Natural killer cell treated with Interleukin-12 subunit alpha and Interleukin-12 subunit beta and Interleukin-15 and Interleukin-18, amount 100 ng/mL, for 72 hours (primary cell): Measurements from ENCODE around the gene SPTSSA. TPM values are rescaled to one million over a fixed set of nuclear protein-coding genes. Genes with fewer than 3 reads are reported as not detected.
"Not testable (repeated sequence)": the region's sequence is repeated elsewhere in the genome, so short reads cannot be mapped to it uniquely, and the experiment has no call there.

Source experiments
- ATAC-seq, 2 donors: fragments of 150-1000 bp; cut with Tn5 transposase in 1 of 2; sonication (Bioruptor Pico), chemical (Tn5 transposase) in 1 of 2; 2 replicates each; pipeline ENCODE4 v1.10.0; 2021
- DNase-seq: peaks from one replicate; pipeline ENCODE4 v3.0.0; 2022; ENCODE audit warnings: low spot score
- H3K27ac Mint-ChIP-seq, 2 donors: 1 replicate in 1 of 2; 2 replicates in 1 of 2; pipeline ENCODE4 v1.8.0; 2022; ENCODE audit warnings: mixed read lengths in 2 of 2, mild to moderate bottlenecking in 1 of 2, moderate library complexity in 1 of 2
- H3K27me3 Mint-ChIP-seq, 2 donors: 1 replicate in 1 of 2; 2 replicates in 1 of 2; pipeline ENCODE4 v1.8.0; 2022; ENCODE audit warnings: mixed read lengths in 2 of 2
- H3K36me3 Mint-ChIP-seq: one replicate; pipeline ENCODE4 v1.8.0; 2022; ENCODE audit warnings: mixed read lengths
- H3K4me1 Mint-ChIP-seq, 2 donors: 1 replicate in 1 of 2; 2 replicates in 1 of 2; pipeline ENCODE4 v1.8.0; 2022; ENCODE audit warnings: low read depth in 2 of 2, mixed read lengths in 2 of 2, mild to moderate bottlenecking in 1 of 2
- H3K4me3 Mint-ChIP-seq: one replicate; pipeline ENCODE4 v1.8.0; 2022; ENCODE audit warnings: mixed read lengths
- H3K9me3 Mint-ChIP-seq: 2 replicates; pipeline ENCODE4 v1.8.0; 2022; ENCODE audit warnings: mixed read lengths
- total RNA-seq, 2 donors: library from RNA; stranded (reverse); gene quantifications; one replicate each; pipeline ENCODE4 v1.2.3, GENCODE V29; 2022

Gene SPTSSA
- total RNA-seq, 2 donors from 2014 or later, result 7.7 to 8.9 TPM

DNA sequence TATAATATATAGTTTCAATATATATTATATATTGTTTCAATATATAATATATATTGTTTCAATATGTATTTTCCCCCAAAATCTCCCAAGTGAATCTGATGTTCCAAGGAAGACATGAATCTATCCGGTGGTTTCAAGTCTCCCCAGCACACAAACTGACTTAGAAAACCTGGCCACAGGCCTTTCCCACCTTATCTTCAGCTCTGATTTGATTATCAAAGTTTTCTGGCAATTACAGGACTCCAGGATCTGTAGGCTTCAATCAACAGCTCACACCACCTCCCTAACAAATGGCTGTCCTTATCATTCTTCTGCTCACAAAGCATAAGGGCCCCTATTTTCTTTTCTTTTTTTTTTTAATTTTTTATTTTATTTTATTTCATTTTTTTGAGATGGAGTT is 22.7 kb upstream of the SPTSSA start:
- H3K4me1 Mint-ChIP-seq, result no peaks in the 10 kb centered on the region
- H3K36me3 Mint-ChIP-seq, result no peaks in the 10 kb centered on the region
- H3K27ac Mint-ChIP-seq, result no peak overlapping the region
- DNase-seq (no peak), ATAC-seq (no peak)
- no peaks in the 10 kb centered on the region for H3K27me3 Mint-ChIP-seq
- no peak overlapping the region for H3K4me3 Mint-ChIP-seq
- no peaks in the 10 kb centered on the region for H3K9me3 Mint-ChIP-seq

DNA sequence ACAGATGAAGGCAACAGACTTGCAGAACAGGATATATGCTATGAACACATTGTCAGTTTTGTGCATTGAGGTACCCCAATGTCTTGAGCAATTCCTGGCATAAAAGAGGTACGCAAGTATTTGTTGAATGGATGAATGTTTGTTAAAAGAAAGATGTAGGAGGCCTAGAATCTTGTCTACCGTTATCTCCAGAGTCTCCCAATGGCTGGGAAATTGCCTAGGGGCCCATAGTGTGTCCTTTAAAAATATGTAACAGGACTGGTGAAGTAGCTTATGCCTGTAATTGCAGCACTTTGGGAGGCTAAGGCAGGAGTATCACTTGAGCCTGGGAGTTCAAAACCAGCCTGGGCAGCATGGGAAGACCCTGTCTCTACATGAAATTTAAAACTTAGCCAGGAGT is 20.4 kb upstream of the SPTSSA start:
- Mint-ChIP-seq H3K9me3 (no peaks in the 10 kb centered on the region), H3K4me3 (no peak overlapping the region), H3K4me1 (no peaks in the 10 kb centered on the region), H3K27ac (no peak overlapping the region), H3K27me3 (no peaks in the 10 kb centered on the region), H3K36me3 (no peaks in the 10 kb centered on the region)
- ATAC-seq (no peak), DNase-seq (no peak)

DNA sequence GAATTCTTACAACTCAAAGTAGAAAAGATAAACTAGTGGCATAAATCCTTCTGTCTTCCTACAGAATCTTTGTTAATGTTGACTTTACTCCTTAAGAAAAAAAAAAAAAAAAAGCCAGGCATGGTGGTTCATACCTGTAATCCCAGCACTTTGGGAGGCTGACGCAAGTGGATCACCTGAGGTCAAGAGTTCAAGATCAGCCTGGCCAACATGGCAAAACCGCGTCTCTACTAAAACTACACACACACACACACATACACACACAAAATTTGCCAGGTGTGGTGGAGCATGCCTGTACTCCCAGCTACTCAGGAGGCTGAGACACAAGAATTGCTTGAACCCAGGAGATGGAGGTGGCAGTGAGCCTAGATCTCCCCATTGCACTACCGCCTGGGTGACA is 17.7 kb upstream of the SPTSSA start:
- Mint-ChIP-seq H3K4me3 (no peak overlapping the region), H3K9me3 (no peaks in the 10 kb centered on the region), H3K27ac (no peak overlapping the region), H3K36me3 (no peaks in the 10 kb centered on the region), H3K27me3 (peaks cover 0 to 6% of the 10 kb centered on the region in 2 donors), H3K4me1 (no peaks in the 10 kb centered on the region)
- ATAC-seq, result no peak
- no peak for DNase-seq

DNA sequence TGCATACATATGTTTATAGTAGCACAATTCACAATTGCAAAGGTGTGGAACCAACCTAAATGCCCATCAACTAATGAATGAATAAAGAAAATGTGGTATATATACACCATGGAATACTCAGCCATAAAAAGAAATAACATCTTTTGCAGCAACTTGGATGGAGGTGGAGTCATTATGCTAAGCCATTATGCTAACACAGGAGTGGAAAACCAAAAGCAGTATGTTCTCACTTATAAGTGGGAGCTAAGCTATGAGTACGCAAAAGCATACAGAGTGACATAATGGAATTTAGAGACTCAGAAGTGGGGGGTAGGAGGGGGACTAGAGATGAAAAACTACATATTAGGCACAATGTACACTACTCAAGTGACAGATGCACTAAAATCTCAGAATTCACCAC is 16.2 kb upstream of the SPTSSA start:
- Mint-ChIP-seq H3K27ac (no peak overlapping the region), H3K27me3 (peaks cover 6 to 10% of the 10 kb centered on the region in 2 donors)
- no peak for ATAC-seq

DNA sequence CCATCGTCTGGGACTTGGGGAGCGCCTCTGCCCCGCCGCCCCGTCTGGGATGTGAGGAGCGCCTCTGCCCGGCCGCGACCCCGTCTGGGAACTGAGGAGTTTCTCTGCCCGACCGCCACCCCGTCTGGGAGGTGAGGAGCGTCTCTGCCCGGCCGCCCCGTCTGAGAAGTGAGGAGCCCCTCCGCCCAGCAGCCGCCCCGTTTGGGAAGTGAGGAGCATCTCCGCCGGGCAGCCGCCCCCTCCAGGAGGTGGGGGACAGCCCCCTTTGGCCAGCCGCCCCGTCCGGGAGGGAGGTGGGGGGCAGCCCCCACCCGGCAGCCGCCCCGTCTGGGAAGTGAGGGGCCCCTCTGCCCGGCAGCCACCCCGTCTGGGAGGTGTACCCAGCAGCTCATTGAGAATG is 14.0 kb upstream of the SPTSSA start:
- H3K36me3 Mint-ChIP-seq, DNase-seq, H3K9me3 Mint-ChIP-seq, ATAC-seq, H3K4me1 Mint-ChIP-seq, H3K27ac Mint-ChIP-seq, H3K4me3 Mint-ChIP-seq: not testable (repeated sequence)
- H3K27me3 Mint-ChIP-seq, result peaks cover 6 to 13% of the 10 kb centered on the region in 2 donors

More for the DNA sequence above, 16.2 kb upstream of the SPTSSA start:
- H3K4me1 Mint-ChIP-seq, result no peaks in the 10 kb centered on the region
- no peaks in the 10 kb centered on the region for H3K36me3 Mint-ChIP-seq
- H3K9me3 Mint-ChIP-seq, result no peaks in the 10 kb centered on the region
- no peak overlapping the region for H3K4me3 Mint-ChIP-seq
- DNase-seq, result no peak

DNA sequence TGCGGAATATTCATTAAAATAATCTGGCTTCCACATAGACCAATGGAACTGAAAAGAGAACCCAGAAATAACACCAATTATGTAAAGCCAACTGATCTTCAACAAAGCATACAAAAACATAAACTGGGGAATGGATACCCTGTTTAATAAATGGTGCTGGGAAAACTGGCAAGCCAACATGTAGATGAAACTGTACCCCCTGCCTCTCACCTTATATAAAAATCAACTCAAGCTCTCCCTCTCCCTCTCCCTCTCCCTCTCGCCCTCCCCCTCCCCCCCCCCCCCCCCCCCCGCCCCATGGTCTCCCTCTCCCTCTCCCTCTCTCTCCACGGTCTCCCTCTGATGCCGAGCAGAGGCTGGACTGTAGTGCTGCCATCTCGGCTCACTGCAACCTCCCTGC is 13.1 kb upstream of the SPTSSA start:
- no peaks in the 10 kb centered on the region for H3K36me3 Mint-ChIP-seq
- no peak overlapping the region for H3K4me3 Mint-ChIP-seq
- no peaks in the 10 kb centered on the region for H3K9me3 Mint-ChIP-seq
- DNase-seq (no peak), ATAC-seq (no peak)
- no peaks in the 10 kb centered on the region for H3K4me1 Mint-ChIP-seq
- no peak overlapping the region for H3K27ac Mint-ChIP-seq
- H3K27me3 Mint-ChIP-seq, result peaks cover 6 to 13% of the 10 kb centered on the region in 2 donors

DNA sequence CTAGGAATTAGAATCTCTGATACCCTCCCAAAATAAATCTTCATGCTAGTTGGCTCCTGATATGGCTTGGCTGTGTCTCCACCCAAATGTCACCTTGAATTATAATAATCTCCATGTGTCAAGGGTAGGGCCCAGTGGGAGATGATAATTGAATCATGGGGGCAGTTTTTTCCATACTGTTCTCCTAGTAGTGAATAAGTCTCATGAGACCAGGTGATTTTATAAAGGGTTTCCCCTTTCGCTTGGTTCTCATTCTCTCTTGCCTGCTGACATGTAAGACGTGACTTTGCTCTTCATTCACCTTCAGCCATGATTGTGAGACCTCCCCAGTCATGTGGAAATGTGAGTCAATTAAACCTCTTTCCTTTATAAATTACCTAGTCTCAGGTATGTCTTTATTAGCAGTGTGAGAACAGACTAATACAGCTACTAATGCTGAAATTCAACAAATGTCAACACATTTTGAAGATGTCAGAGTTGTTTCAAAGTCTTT is 12.2 kb upstream of the SPTSSA start:
- H3K4me1 Mint-ChIP-seq, result no peaks in the 10 kb centered on the region
- H3K4me3 Mint-ChIP-seq, result no peak overlapping the region
- H3K36me3 Mint-ChIP-seq, result no peaks in the 10 kb centered on the region

DNA sequence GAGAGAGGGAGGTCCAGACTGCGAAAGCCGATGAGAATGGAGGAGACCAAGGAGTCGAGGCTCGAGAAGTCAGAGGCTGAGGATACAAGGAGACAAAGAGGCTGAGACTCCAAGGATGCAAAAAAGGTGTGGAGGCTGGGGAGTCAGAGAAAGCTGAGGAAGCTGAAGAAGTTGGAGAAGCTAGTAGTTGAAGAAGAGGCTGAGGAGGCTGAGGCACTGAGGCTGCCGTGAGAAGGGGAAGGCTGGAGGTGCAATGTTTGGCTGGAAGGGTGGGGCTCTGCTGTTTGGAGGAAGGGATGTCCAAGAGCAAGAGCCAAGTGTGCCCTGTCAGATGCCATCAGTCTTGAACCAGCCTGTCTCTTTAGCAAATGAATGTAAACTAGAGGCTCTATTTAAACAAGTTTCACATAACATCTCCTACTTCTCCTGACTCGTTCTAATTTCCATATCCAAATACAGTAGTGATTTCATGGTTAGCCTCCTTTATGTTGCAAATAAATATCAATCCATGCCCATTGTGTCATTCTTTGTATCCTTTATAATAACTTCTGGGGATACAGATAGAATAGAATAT is 10.8 kb upstream of the SPTSSA start:
- Mint-ChIP-seq H3K4me3 (no peak overlapping the region), H3K4me1 (no peaks in the 10 kb centered on the region), H3K27ac (no peak overlapping the region), H3K36me3 (no peaks in the 10 kb centered on the region), H3K27me3 (peaks cover 6 to 17% of the 10 kb centered on the region in 2 donors), H3K9me3 (no peaks in the 10 kb centered on the region)
- DNase-seq, result no peak
- ATAC-seq, result no peak

More for the DNA sequence above, 12.2 kb upstream of the SPTSSA start:
- ATAC-seq (no peak), DNase-seq (no peak)
- H3K9me3 Mint-ChIP-seq, result no peaks in the 10 kb centered on the region
- H3K27me3 Mint-ChIP-seq, result peaks cover 6 to 13% of the 10 kb centered on the region in 2 donors
- no peak overlapping the region for H3K27ac Mint-ChIP-seq

DNA sequence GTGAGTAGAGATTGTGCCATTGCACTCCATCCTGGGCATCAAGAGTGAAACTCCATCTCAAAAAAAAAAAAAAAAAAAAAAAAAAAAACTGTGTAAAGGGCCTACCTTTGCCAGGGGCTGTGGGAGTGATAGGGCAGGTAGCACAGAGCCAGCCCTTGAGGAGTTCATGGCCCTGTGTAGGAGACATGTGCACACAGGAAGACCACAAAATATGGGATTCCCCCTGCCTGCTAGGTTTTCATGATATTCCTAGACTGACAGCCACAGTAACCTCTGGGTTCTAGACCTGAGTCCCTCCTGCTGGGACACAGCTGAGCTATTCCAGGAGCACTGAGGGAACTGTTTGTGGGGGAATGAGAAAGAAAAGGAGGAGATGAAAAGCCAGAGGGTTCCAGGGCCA is 8.3 kb upstream of the SPTSSA start:
- DNase-seq (no peak), ATAC-seq (no peak)
- Mint-ChIP-seq H3K4me1 (no peaks in the 10 kb centered on the region), H3K27ac (no peak overlapping the region), H3K4me3 (no peak overlapping the region), H3K9me3 (no peaks in the 10 kb centered on the region), H3K36me3 (no peaks in the 10 kb centered on the region), H3K27me3 (peaks cover 6 to 11% of the 10 kb centered on the region in 2 donors)

DNA sequence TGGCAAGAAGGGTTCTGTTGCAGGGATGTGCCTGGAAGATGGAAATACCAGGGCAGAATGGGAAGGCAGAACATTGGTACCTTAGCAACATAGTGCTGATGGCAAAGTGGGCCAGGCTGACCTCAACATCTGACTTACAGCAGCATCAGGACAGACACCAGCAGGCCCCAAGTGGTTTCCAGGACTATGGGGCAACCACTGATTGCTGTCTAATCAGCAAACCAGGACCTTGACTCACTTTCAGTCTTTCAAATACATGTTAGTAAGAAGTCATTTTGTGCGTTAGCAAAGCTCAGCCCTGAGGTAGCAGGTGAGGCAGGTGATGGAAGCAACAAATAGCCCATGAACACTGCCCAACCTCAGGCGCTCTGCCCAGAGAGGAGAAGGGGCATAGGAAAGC is 4.7 kb upstream of the SPTSSA start:
- Mint-ChIP-seq H3K27ac (no peak overlapping the region), H3K4me1 (peaks cover 5% of the 10 kb centered on the region in 2 donors), H3K27me3 (peaks cover 0 to 5% of the 10 kb centered on the region in 2 donors), H3K9me3 (no peaks in the 10 kb centered on the region), H3K4me3 (no peak overlapping the region), H3K36me3 (no peaks in the 10 kb centered on the region)
- DNase-seq (no peak), ATAC-seq (no peak)

DNA sequence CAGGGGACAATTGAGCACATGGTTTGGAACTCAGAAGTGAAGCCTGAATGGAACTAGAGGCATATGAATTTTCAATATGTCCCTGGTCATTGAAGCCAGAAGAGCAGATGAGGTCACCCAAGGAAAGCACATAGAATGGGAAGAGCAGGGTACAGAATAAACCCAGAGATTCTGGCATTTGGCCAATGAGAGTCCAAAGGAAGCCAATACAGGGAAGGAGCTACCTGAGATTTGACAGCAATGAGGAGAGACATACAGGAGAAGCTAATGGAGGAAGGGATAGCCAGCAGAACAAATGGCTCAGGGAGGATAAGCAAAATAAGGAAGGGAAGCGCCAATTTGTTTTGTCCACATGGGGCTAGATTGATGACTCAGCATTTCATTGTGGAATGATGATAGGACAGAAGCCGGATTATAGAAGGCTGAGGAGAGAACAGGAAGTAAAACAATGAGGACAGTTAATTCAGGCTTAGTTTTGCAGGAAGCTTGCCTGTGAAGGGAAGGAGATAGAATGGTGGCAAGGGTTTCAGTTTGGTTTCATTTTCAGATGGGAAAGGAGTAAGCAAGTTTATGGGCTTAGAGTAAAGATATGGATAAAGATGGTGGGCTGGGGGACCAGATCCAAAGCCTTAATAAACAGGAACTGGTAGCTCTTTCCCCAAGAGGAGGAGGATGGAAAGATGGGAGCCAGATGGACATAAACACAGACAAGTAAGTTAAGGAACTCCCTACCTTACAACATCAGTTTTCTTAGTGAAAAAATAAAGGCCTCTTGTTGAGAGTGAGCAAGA is 3.2 kb upstream of the SPTSSA start:
- DNase-seq (no peak), ATAC-seq (no peak)
- Mint-ChIP-seq H3K27me3 (peaks cover 0 to 5% of the 10 kb centered on the region in 2 donors), H3K36me3 (peaks cover 4% of the 10 kb centered on the region), H3K9me3 (no peaks in the 10 kb centered on the region), H3K4me3 (no peak overlapping the region), H3K27ac (no peak overlapping the region), H3K4me1 (peaks cover 16 to 18% of the 10 kb centered on the region in 2 donors)

DNA sequence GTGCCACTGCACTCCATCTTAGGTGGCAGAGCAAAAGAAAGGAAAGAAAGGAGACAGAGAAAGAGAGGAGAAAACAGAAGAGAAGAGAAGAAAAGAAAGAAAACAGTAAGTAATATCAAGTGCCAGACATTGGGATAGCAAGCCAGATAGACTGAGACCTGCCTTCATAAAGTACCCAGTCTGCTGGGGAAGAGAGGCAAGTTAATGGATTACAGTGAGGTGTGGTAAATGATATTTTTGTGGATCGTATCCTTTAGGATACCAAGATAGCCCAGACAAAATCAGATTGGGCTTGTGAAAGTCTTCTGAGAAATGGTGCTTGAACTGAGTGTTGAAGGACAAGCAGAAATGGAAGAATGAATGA is 1.5 kb upstream of the SPTSSA start:
- Mint-ChIP-seq H3K36me3 (peaks cover 4% of the 10 kb centered on the region), H3K9me3 (no peaks in the 10 kb centered on the region), H3K27ac (no peak overlapping the region), H3K4me3 (no peak overlapping the region), H3K4me1 (peaks cover 16 to 20% of the 10 kb centered on the region in 2 donors), H3K27me3 (peaks cover 0 to 5% of the 10 kb centered on the region in 2 donors)
- ATAC-seq (no peak), DNase-seq (no peak)

DNA sequence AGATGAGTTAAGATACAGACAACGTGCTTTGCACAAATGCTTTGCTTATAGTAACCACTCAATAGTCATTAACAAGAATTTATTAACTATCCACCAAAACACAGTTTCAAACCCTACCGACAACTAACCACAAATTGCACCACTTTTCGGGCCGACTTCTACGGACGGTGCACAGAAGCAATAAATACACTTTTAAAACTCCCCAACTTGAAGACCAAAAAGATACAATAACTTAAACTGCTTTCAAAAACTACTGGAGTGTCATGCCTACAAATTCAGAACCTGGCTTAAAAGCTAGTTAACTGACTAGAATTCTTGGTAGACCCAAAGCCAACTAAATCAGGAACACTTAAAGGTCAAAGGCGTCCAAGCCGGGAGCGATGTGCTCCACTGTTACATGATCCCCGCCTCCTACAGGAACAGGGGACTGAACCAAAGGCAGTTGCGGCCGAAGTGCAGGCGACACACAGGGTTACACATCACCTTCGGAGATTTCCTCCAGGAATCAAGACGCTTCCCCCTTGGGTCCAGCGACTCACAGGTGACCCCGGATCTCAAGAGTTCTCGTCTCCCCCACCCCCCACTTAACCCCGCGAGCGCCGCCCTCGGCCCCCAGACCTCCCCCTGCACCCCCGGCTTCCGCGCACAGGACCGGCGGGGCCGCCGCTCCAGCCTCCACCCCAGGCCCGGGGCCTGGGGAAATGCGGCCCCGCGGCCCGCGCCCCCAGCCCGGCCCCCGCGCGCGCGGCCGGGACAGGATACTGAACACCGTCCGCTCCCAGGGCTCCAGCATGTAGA is 507 bp downstream of the SPTSSA start:
- ATAC-seq (peak; percentile 0 to 1), DNase-seq (no peak)
- Mint-ChIP-seq H3K4me3 (peak overlapping the region; percentile 98), H3K27me3 (no peaks in the 10 kb centered on the region), H3K27ac (peak overlapping the region; percentile 84), H3K4me1 (peaks cover 16 to 20% of the 10 kb centered on the region in 2 donors), H3K9me3 (no peaks in the 10 kb centered on the region), H3K36me3 (peaks cover 4% of the 10 kb centered on the region)

DNA sequence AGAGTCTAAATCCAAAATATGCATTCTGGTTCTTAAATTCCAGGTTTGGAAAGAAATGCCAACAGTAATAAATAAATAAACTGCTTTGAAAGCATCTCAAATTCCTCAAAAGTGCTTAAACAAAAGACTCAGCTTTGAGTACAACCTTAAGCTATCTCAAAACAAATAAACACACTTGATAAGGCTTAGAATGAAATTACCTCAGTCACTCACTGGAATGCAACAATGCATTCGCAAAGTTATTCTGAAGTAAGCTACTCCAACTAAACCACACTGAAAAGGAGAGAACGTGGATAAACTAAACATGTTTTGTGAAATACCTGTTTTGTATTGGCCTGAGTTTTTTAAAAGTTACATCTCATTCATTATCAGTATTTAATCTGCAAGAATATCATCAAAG is 1.2 kb downstream of the SPTSSA start:
- H3K4me3 Mint-ChIP-seq, result peak overlapping the region; percentile 98
- no peak for DNase-seq
- H3K27me3 Mint-ChIP-seq, result no peaks in the 10 kb centered on the region
- ATAC-seq, result no peak
- H3K4me1 Mint-ChIP-seq, result peaks cover 16 to 20% of the 10 kb centered on the region in 2 donors
- peak overlapping the region; percentile 84 for H3K27ac Mint-ChIP-seq
- no peaks in the 10 kb centered on the region for H3K9me3 Mint-ChIP-seq
- H3K36me3 Mint-ChIP-seq, result peaks cover 4% of the 10 kb centered on the region
